ENCODE results near the gene HECA.
A peak's percentile ranks its signal among the peaks of the same experiment; 100 is the strongest.
"Not testable (repeated sequence)": the region's sequence is repeated elsewhere in the genome, so short reads cannot be mapped to it uniquely, and the experiment has no call there.

The HECA gene

GRCh38 chr6:139205843-139206242, 71.0 kb downstream of the HECA start:
- DNase-seq (ENCODE audit: low read depth in 2 of 2), result no peak

- not testable (repeated sequence) for DNase-seq (ENCODE audit: low read depth in 2 of 2)
These were observed 75.9 kb downstream of the HECA start for GRCh38 chr6:139210766-139211165.

GRCh38 chr6:139212460-139212859, 77.6 kb downstream of the HECA start:
- not testable (repeated sequence) for DNase-seq (ENCODE audit: low read depth in 2 of 2)

- peak; percentile 49 to 55 for DNase-seq (ENCODE audit: low read depth in 2 of 2)
These were observed 84.4 kb downstream of the HECA start for GRCh38 chr6:139219271-139219729.

- DNase-seq (ENCODE audit: low read depth in 2 of 2), result no peak
These were observed 84.9 kb downstream of the HECA start for GRCh38 chr6:139219746-139220145.

GRCh38 chr6:139228387-139228786, 93.5 kb downstream of the HECA start:
- not testable (repeated sequence) for DNase-seq (ENCODE audit: low read depth in 2 of 2)
